Peyer's patch (tissue), 4 donors: Measurements from ENCODE around the gene NWD2.

Experiments
- POLR2A ChIP-seq, 2 donors: fragments of 450-650 bp; IDR thresholded peaks; one replicate each; pipeline ENCODE4 v1.5.1; 2017; ENCODE audit warnings: antibody characterized with exemption in 2 of 2, mild to moderate bottlenecking in 2 of 2, moderate library complexity in 2 of 2
- TF ChIP-seq, protein P1 (sequence below), 6 experiments: fragments of 450-650 bp in 4 of 6; fragments of 200-600 bp in 2 of 6; sonication (generic) in 1 of 6; IDR thresholded peaks; one replicate each; pipeline ENCODE4 v1.5.1; 2017 to 2019; ENCODE audit warnings: antibody characterized with exemption in 6 of 6, mild to moderate bottlenecking in 3 of 6, moderate library complexity in 1 of 6

DNA sequence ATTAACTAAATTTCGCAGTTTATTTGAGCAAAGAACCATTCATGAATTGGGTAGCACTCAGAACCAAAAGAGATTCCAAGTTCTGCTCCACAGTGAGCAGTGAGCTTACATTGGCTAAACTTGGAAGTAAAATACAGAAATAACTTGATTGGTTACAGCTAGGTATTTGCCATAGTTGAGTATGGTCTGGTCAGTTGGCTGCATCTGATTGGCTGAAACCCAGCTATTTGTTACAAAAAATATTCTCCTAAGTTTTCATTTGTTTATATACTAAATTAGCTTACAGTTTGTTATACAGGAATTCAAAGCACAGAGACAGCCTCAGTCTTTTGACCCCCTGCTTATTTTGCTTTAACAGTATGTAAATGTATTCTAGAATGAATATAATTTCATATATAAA is 226.6 kb downstream of the NWD2 start:
- TF ChIP-seq, protein P1, sequence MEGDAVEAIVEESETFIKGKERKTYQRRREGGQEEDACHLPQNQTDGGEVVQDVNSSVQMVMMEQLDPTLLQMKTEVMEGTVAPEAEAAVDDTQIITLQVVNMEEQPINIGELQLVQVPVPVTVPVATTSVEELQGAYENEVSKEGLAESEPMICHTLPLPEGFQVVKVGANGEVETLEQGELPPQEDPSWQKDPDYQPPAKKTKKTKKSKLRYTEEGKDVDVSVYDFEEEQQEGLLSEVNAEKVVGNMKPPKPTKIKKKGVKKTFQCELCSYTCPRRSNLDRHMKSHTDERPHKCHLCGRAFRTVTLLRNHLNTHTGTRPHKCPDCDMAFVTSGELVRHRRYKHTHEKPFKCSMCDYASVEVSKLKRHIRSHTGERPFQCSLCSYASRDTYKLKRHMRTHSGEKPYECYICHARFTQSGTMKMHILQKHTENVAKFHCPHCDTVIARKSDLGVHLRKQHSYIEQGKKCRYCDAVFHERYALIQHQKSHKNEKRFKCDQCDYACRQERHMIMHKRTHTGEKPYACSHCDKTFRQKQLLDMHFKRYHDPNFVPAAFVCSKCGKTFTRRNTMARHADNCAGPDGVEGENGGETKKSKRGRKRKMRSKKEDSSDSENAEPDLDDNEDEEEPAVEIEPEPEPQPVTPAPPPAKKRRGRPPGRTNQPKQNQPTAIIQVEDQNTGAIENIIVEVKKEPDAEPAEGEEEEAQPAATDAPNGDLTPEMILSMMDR (IDR thresholded peaks at IDR 0.05) = no peak
- no peak for TF ChIP-seq POLR2A (IDR thresholded peaks at IDR 0.05)
